GM04504 (cell line): ENCODE data around the gene NYNRIN.
"Not testable (repeated sequence)": the region's sequence is repeated elsewhere in the genome, so short reads cannot be mapped to it uniquely, and the experiment has no call there.

Experiments
- DNase-seq: peaks from one replicate; pipeline ENCODE4 v3.0.0-alpha.2; 2012; ENCODE audit warnings: low read depth

The NYNRIN gene

DNA sequence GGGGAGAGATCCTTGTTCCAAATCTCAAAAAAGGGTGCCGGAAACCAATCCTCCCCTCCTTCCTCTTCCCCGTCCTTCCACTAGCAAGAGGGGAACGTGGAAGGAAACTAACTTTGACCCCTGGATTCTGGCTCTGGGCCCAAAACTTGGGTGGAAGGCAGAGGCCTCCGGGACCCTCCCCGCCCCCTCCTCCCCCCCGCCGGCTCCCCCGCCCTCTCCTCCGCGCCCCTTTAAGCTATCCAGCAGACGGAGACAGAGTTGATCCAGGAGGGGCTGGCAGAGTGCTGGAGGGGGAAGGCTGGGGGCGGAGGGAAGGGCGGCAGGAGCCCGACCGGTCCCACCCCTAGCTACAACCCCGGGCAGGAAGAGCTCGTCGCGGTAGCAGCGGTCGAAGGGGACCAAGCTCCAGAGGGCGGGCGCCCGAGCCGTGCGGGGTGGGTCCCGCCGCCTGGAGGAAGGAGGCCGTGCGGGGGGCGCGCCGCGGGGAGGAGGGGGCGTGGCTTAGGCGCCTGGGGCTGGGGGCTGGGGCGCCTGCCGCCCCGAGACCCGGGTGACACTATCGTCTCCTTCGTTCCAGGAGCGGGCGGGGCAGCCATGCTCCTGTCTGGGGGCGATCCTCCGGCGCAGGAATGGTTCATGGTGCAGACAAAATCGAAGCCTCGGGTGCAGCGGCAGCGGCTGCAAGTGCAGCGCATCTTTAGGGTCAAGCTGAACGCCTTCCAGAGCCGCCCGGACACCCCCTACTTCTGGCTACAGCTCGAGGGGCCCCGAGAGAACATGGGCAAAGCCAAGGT is at the start of gene NYNRIN:
NYNRIN (plus strand) TSS at position 351 of the 794 bp plus-strand sequence; CDS start at position 595, 244 bp downstream.
- DNase-seq, result no peak

DNA sequence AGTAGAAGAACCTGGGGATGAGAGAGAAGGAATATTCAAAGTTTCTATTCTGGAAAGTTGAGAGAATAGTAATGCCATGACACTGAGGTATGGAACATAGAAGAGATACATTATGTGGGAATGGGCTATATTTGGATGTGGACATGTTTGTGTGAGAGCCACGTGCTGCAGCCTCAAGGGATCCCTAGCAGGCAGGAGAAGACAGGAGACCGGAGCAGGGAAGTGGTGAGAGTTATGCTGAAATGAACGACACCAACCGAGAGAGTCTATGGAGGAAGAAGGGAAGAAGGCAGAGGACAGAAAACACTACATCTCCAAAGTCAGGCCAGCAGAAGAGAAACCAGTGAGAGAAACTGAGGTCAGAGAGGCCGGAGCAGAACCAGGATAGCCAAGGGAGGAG is 49.1 kb upstream of the NYNRIN start:
- no peak for DNase-seq

- DNase-seq, result no peak
These were observed 47.3 kb upstream of the NYNRIN start for GRCh38 chr14:24351517-24351916.

DNA sequence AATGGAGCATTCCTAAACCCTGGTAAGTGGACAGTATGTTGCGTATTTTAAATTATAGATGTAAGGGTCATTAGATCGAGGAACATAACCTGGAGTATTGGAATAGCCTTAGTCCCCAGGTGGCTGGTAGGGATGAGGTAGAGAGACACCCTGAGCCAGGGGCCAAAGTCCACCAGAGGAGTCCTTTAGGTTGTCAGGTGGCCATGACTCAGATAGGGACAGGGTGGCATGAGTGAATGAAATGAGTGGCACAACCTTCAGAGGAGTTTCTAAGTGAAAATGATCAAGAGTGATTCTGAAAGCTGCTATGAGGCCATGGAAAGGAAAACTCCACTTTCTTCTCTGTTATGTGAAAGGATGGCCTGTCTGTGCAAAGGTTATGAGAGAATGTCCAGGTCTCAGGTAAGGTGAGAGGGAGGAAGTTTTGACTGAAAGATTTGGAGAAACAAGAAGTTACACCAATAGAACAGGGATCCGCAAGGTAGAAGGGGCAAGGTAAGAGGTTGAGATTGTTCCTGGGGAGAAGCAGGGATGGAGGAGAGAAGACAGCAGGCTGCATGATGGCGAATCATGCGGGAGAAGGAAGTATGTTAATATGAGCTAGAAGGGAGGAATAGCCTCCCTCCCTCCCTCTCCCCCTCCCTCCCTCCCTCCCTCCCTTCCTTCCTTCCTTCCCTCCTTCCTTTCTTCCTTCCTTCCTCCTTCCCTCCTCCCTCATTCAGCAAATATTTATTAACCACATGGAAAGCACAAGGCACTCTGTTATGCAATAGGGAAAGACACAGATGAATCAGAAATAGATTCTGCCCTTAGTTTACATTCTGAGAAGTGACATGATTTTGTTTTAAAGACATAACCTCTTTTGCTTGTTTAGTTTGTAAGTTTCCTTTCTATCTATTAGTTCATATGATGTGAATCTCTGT is 45.0 kb upstream of the NYNRIN start:
- DNase-seq, result peak; percentile 37

DNA sequence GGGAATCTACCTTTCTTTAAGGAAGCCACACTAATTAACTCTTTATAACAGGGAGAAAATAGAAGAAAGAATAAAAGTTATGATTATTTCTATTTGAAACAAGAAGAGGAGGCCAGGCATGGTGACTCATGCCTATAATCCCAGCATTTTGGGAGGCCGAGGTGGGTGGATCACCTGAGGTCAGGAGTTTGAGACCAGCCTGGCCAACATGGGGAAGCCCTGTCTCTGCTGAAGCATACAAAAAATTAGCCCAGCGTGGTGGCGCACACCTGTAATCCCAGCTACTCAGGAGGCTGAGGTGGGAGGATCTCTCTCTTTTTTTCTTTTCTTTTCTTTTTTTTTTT is 44.3 kb upstream of the NYNRIN start:
- not testable (repeated sequence) for DNase-seq

DNA sequence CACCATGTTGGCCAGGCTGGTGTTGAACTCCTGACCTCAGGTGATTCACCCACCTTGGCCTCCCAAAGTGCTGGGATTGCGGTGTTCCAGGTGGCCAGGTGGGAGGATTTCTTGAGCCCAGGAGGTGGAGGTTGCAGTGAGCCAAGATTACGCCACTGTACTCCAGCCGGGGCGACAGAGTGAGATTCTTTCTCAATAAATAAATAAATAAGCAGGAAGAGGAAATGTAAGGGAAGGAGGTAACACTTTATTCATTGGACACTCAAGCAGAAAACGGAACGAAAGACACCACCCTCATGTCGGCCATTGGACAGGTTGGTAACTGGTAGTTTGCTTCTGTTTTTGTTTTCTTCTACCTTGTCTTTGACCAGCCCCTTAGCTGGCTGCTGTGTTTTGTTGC is 43.8 kb upstream of the NYNRIN start:
- DNase-seq, result no peak

DNA sequence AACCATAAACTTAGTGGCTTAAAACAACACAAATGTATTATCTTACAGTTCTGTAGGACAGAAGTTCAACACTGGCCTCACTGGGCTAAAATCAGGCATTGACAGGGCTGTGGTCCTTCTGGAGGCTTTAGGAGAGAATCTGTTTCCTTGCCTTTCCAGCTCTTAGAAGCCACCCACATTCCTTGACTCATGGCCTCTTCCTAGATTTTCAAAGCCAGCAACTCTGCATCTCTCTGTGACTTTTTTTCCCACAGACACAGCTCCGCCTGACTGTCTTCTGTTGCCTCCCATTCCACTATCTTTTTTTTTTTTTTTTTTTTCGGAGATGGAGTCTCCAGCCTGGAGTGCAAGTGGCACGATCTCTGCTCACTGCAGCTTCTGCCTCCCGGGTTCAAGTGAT is 42.6 kb upstream of the NYNRIN start:
- no peak for DNase-seq

DNA sequence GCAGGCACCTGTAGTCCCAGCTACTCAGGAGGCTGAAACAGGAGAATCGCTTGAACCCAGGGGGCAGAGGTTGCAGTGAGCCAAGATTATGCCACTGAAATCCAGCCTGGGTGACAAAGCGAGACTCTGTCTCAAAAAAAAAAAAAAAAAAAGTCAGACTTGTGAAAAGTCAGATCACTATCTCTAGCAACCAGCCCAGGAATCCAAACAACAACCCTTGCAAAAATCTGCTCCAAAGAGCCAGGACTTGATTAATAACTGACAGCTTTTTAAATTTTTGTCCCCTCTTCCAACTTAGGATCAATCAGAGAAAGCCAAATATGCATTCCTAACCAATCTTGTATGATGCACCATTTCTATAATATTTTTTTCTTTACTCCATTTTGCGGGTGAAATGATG is 38.5 kb upstream of the NYNRIN start:
- DNase-seq, result no peak

- no peak for DNase-seq
These were observed 37.5 kb upstream of the NYNRIN start for GRCh38 chr14:24361326-24361725.

DNA sequence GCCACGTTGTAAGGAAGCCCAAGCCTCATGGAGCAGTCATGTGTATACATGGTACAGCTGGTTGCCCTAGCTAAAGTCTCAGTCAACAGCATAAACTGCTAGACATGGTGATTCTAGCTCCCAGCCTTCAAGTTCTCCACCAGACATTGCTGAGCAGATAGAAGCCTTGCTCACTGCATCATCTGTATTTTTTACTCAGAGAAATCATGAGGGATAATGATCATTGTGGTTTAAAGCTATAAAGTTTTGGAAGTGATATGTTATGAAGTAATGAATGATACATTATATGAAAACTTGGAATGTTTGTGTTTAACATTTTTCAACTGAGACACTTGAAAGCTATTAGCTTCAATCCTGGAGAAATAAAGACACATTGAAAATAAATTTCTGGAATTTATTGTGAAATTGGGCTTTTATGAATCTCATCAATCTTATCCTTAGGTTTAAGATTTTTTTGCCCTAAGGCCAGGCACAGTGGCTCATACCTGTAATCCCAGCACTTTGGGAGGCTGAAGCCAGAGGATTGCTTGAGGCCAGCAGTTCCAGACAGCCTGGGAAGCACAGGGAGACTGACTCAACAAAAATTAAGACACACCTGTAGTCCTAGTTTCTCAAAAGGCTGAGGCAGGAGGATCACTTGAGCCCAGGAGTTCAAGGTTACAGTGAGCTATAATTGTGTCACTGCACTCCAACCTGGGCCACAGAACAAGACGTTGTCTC is 36.4 kb upstream of the NYNRIN start:
- peak; percentile 74 for DNase-seq

DNA sequence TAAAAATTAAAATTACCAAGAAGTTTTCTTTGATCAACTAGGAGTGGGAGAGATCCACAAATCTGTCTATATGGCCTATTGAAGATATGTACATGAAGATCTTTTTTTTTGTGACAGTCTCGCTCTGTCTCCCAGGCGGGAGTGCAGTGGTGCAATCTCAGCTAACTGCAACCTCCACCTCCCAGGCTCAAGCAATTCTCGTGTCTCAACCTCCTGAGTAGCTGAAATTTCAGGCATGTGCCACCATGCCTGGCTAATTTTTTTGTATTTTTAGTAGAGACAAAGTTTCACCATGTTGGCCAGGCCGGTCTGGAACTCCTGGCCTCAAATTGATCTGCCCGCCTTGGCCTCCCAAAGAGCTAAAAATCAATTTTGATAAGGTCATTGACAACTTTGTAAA is 35.4 kb upstream of the NYNRIN start:
- no peak for DNase-seq

- DNase-seq, result no peak
These were observed 34.0 kb upstream of the NYNRIN start for GRCh38 chr14:24364841-24365240.

DNA sequence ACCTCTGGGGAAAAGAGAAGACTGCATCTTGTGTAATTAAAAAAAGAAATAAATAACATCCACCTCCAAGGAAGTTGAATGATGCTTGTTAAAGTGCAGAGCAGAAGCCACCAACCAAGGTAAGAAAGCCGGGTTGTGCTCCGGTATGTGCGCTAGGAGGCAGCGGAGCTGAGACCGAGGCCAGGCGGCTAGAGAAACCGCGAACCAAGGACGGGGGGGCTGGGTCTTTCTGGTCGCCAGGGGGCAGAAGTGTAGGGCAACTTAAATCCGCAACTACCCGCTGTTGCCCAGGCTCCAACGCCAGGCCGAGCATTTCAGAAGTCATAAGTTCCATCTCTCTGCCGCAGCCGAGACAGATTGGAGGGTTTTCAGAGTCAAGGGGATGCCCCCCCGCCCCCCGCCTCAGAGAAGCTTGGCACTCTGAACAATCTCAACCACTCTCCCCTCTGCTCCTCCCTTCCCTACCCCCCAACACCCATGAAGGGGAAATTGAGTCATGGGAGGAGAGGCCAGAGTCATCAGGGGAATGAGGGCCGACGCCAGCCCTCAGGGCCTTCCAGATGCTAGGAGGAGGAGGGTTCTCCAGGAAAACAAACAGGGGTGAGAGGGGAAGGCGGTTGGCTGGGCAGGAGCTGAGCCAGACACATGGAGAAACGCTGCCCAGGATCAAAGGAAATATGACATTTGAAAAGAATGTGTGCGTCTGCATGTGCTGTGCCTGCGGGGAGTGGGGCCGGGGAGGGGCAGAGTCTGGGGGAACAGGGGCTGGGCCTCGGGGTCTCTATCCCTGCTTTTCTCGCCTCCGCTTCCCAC is 33.0 kb upstream of the NYNRIN start:
- peak; percentile 91 for DNase-seq

GRCh38 chr14:24366413-24366720 is 32.4 kb upstream of the NYNRIN start:
- no peak for DNase-seq

- peak; percentile 96 for DNase-seq
These were observed 31.9 kb upstream of the NYNRIN start for GRCh38 chr14:24366721-24367513.

DNA sequence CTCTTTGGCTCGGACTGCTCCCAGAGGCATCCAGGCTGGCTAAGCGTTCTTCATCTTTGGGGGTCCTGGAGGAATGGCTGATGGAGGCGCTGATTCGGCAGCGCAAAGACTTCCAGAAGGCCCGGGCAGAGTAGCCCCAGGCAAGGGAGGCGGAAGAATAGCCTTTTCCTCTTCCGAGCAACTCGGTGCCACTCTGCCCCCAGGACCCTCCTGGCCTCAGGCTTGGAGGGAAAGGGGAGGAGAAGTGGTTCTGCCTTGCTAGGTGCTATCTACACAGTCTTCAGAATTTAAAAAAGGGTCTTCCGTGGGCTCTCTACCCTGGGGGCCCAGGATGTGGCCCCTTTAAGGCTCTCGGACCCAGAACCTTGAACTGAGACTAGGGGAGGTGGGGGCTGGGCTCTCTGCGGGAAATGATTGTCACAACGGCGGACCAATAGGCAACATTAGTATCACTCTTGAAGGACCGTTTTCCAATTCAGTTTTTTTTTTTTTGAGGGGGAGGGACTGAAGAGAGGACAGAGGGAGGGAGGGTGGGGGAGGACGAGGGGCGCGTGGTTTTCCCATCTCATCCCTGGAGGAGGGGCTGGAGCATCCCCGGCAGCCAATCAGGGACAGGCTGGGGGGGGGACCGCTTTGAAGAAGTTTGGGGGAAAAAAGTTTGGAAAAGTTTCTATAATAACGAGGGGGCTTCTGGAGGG is 31.1 kb upstream of the NYNRIN start, which contains the start of gene NFATC4:
NFATC4 (plus strand) TSS at position 671 of the 698 bp plus-strand sequence. CDS start 157 bp downstream, outside the sequence.
- DNase-seq, result peak; percentile 93

DNA sequence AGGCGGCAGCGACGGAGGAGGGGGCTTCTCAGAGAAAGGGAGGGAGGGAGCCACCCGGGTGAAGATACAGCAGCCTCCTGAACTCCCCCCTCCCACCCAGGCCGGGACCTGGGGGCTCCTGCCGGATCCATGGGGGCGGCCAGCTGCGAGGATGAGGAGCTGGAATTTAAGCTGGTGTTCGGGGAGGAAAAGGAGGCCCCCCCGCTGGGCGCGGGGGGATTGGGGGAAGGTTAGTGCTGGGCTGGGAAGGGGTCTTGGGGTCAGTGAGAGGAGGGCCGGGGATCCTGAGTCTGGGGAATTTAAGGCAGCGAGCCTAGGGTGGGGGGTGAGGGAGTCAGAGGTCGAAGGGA is 30.6 kb upstream of the NYNRIN start:
- no peak for DNase-seq

- DNase-seq, result peak; percentile 80
These were observed 30.1 kb upstream of the NYNRIN start for GRCh38 chr14:24368562-24369252.

DNA sequence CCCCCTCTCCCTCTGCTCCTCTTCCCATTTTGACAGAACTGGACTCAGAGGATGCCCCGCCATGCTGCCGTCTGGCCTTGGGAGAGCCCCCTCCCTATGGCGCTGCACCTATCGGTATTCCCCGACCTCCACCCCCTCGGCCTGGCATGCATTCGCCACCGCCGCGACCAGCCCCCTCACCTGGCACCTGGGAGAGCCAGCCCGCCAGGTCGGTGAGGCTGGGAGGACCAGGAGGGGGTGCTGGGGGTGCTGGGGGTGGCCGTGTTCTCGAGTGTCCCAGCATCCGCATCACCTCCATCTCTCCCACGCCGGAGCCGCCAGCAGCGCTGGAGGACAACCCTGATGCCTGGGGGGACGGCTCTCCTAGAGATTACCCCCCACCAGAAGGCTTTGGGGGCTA is 29.3 kb upstream of the NYNRIN start:
- no peak for DNase-seq
